Suppressor macrophage treated with lipopolysaccharide for 1 hour (primary cell): ENCODE data around the gene GPR137.
A peak's percentile ranks its signal among the peaks of the same experiment; 100 is the strongest.

Experiments used
- DNase-seq, 3 donors: peaks; one replicate each; pipeline ENCODE4 v3.0.0-alpha.2; 2020 to 2022

The GPR137 gene

GRCh38 chr11:64287676-64288352 lies 2.2 kb downstream of the GPR137 start:
- no peak for DNase-seq

DNA sequence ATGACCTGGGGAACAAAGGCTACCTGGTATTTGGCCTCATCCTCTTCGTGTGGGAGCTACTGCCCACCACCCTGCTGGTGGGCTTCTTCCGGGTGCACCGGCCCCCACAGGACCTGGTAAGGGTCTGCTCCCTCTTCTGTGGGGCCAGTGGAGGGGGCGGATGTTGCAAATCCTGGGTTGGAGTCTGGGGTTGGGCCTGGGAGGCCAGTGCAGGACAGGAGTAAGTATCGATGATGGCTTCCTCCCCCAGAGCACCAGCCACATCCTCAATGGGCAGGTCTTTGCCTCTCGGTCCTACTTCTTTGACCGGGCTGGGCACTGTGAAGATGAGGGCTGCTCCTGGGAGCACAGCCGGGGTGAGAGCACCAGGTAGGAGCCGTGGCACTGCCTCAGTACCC lies 2.7 kb downstream of the GPR137 start:
- DNase-seq: no peak

DNA sequence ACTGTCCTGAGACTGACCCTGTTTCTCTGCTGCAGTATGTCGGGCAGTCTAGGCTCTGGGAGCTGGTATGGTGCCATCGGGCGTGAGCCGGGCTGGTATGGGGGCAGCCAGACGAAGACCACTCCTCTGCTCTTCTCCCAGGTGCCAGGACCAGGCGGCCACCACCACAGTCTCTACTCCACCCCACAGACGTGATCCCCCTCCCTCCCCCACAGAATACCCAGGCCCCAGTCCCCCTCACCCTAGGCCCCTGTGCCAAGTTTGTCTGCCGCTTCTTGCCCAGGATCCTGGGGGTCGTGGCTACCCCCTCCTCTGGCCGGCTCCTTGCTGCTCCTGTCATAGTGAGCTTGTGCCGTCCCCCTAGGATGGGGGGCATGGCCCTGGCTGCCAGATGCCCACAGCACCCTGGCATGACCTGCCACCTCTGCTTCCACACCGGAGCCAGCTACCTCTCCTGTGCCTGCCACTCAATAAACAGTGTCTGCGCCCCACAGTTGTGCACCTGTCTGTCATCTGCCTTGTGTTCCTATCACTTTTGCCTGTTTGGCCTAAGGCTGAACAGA lies 3.4 kb downstream of the GPR137 start:
- no peak for DNase-seq

DNA sequence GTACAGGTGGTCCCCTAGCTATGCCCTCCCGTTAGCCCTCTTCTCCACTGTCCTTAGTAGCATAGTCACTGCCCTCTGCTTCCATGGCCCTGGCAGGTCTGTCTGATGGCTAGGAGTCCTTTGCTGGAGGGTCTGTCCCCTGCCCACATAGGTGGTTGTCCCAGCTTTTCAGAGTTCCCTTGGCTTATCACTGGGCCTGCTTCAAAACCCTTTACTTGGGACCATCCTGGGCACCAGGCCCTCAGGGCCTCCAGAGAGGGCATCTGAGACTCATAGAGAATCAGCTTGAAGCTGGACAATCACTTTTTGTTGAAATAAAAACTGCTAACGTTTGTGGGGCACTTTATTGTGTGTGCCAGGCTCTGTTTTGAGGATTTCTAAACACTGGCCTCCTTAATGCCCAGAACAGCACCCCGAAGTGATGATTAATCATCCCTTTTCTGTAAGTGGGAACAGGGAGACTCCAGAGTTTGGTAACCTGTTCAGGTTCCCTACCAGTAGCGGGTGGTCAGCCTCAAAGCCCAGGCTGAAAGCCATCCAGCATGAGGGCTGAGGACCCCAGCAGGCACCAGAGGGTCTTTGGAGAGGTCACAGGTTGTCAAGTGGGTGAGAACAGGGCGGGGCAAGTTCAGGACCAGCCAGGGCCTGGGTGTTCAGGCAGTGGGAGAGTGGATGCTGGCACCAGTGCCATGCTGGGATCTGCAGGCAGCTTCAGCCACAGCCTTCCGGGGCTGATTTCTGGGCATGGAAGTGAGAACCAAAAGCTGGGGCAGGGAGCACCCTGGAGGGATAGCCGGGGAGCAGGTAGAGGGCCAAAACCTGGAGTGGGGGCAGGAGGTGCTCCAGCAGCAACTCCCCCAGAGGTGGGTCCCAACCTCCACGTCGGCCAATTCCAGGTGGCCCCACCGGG lies 5.0 kb downstream of the GPR137 start:
- peak; percentile 52 to 57 (median 52) for DNase-seq

- DNase-seq: no peak
Observed at GRCh38 chr11:64291262-64291751, 5.7 kb downstream of the GPR137 start, which contains the start of gene KCNK4. Gene KCNK4 (plus strand): TSS chr11:64291302. CDS start chr11:64293019, 1,717 bp downstream.

DNA sequence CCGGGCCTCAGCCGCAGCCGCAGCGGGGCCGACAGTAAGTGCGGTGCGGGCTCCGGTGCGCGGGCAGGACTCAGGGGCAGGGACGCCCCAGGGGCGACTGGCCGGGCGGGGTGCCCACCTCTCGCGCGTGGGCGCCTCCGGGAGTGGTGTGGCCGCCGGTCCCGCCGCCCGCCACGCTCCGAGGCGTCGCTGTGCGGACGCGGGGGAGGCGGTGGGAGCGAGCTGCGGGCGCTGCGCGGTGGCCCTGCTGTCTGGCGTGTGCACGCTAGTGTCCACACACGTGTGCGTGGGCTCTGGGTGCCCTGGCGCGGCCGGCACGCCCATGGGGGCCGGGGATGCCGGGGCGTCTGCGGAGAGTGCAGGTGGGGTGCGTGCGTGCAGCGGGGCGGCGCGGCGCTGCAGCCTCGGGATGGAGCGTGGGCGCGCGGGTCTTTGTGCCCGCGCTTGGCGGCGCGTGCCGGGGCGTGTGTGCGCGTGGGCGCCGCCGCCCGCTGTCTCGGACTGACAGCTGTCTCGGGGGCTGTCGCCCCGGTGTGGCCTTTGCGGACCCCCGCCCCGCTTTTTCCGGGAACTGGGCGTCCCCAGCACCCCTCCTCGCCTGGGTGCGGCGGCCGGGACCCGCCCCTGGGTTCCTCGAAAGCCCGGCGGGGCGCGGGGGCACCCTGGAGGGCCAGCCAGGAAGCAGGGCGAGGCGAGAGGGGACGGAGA lies 6.3 kb downstream of the GPR137 start:
- no peak for DNase-seq

DNA sequence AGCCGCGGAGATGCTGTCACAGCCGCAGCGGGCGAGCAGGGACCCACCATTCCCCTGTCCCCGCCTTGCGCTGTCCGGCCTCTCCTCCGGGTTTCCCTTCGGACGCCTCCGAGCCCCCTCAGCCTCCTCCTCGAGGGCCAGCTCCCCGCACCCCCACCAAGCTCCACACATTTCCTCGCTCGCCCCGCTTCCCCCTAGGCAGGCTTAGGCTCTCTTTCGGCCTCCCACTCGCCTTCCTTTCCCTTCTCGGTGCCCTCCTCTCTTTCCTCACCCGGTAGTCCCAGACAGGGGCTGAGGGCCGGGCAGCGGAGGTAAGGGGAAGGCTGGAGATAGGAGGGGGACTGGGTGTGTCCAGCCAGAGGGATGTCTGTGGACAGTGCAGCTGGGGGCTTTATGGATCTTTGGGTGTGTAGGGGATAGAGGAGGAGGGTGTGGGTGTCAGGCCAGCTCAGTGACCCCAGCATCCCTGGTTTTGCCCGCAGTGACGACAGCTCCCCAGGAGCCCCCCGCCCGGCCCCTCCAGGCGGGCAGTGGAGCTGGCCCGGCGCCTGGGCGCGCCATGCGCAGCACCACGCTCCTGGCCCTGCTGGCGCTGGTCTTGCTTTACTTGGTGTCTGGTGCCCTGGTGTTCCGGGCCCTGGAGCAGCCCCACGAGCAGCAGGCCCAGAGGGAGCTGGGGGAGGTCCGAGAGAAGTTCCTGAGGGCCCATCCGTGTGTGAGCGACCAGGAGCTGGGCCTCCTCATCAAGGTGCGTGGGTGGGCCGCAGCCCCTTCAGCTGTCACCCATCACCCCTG lies 7.0 kb downstream of the GPR137 start:
- DNase-seq: peak; percentile 41 to 63 (median 44)

- DNase-seq: no peak
Observed at GRCh38 chr11:64294774-64295173, 9.1 kb downstream of the GPR137 start.

DNA sequence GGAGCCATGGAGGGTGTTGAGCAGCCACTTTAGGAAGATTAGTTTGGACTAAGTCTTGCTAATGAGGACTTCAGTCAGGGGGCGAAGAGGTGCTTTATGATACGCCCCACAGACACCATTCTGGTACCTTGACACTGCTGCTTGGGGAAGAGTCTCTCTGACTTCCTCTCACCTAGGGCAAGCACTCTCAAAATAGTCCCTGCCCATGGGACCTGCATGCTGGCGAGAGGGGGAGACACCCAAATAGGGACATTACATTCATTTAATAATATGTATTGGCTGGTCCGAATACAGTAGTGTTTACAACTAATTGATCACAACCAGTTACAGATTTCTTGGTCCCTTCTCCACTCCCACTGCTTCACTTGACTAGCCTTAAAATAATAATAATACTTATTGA lies 10.1 kb downstream of the GPR137 start:
- no peak for DNase-seq

GRCh38 chr11:64296236-64296635 lies 10.6 kb downstream of the GPR137 start:
- DNase-seq: no peak

DNA sequence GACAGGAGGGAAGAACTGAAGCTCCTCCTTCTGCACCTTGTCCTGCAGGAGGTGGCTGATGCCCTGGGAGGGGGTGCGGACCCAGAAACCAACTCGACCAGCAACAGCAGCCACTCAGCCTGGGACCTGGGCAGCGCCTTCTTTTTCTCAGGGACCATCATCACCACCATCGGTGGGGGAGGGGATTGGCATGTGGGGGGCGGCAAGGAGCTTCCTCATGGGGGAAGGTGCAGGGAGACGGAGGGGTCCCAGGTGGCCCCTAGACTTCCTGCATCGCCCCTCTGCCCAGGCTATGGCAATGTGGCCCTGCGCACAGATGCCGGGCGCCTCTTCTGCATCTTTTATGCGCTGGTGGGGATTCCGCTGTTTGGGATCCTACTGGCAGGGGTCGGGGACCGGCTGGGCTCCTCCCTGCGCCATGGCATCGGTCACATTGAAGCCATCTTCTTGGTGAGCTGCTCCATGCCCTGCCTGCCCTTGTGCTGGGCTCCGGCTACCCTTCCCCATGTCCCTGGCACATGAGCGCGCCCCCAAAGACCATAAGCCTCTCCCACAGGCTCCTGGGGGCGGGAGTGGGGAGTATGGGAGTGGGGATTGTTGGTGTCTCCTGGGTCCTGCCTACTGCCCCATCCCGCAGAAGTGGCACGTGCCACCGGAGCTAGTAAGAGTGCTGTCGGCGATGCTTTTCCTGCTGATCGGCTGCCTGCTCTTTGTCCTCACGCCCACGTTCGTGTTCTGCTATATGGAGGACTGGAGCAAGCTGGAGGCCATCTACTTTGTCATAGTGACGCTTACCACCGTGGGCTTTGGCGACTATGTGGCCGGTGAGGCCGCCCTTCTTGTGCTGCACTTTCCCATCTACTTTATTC lies 11.4 kb downstream of the GPR137 start:
- DNase-seq: peak; percentile 37 to 51 (median 45)

- DNase-seq: no peak
Observed at GRCh38 chr11:64297699-64298358, 12.2 kb downstream of the GPR137 start.

- DNase-seq: peak; percentile 36 to 65 (median 54)
Observed at GRCh38 chr11:64298966-64299846, 13.6 kb downstream of the GPR137 start.

DNA sequence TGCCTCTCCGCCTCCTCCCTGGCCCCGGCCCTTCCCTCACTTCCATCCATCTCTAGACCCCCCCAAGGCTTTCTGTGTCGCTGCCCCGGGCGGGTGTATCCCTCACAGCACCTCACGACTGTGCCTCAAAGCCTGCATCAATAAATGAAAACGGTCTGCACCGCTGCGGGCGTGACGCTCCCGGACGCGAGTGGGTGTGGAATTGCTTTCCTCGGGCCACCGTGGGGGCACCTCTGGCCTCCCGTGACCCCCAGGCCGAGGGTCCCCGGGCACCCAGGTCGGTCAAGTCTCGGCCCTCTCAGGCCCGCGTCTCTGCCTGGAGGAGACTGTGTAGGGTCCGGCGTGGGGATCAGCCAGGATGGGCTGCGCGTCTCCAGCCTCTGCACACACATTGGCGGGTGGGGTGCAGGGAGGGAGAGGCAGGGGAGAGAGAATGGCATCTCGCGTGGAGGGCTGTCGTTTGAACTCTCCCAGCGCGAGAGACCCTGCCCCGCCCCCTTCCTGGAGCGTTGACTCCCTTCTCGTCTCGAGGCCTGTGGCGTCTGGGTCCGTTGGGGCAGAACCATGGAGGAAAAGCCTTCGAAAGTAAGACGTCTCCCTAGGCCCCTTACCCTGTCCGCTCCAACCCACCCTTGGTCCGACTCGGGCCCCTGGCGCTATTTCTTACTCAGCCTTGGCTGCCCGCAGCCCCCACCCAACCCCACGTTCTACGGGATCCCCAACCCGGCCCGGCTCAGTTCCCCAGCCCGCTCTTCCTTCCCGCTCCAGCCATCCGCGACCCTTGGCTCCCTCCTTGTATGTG lies 14.4 kb downstream of the GPR137 start, which contains the start of gene CATSPERZ:
Gene CATSPERZ (plus strand): TSS at position 512 of the 802 bp plus-strand sequence. CDS start 53 bp downstream, at position 565.
- DNase-seq: peak in 1 of 3 donors; percentile 21

DNA sequence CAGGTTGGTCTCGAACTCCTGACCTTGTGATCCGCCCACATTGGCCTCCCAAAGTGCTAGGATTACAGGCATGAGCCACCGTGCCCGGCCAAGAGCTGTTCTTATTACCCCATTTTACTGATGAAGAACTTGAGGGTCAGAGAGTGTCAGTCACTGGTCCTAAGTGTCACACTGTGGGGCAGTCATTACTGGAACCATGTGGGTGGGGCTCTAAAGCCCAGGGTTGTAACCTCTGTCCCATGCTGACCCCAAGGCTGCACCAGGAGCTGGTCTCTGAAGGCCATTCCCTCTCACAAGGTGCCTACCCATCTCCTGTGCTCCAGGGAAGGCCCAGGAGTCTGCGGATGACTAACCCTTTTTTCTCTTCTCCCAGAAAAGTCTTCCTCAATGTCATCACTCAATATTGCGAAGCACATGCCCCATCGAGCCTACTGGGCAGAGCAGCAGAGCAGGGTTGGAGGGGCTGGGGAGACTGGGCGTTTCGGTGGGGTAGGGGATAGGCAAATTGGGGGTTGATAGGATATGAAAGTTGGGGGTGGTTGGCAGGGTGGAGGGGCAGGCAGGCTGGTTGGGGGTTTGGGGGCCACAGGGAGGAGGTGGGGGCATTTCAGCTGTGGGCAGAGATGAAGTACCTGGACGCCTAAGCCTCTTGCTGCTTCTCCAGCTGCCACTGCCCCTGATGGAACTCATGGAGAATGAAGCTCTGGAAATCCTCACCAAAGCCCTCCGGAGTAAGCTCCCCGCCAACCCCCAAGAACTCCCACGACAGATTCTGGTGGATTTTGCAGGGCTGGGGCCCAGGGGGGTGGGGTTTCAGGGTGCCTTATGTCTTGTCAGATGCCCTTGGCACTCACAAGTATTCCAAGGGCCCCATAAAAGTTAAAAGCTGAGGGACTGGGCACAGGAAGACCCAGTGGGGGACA lies 17.7 kb downstream of the GPR137 start:
- peak in 1 of 3 donors; percentile 25 for DNase-seq

DNA sequence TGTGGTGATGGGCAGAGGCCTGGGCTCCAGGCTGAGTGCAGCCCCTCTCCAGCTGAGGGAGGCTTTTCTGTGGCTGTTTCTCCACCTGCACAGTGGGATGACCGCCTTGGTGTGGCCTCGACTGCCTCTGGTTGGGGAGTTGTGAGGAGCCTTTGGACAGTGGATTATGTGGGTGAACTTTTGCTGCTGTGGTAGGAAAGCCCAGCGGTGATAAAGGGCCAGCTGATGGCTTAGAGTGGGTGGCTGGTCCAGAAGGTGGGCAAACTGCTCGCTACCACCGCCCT lies 18.3 kb downstream of the GPR137 start:
- no peak for DNase-seq
